Cardiac ventricle fibroblast (primary cell): ENCODE measurements around the gene OR2AG2. TPM values are rescaled to one million over a fixed set of nuclear protein-coding genes. Genes with fewer than 3 reads are reported as not detected.

Experiments
- total RNA-seq: library from RNA; depleted of rRNA; stranded (reverse); fragments of >200 nt; gene quantifications from 2 replicates; pipeline ENCODE4 v1.2.3, GENCODE V29; 2015

OR2AG2 gene, protein sequence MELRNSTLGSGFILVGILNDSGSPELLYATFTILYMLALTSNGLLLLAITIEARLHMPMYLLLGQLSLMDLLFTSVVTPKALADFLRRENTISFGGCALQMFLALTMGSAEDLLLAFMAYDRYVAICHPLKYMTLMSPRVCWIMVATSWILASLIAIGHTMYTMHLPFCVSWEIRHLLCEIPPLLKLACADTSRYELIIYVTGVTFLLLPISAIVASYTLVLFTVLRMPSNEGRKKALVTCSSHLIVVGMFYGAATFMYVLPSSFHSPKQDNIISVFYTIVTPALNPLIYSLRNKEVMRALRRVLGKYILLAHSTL
- not detected in 2 replicates for total RNA-seq

DNA sequence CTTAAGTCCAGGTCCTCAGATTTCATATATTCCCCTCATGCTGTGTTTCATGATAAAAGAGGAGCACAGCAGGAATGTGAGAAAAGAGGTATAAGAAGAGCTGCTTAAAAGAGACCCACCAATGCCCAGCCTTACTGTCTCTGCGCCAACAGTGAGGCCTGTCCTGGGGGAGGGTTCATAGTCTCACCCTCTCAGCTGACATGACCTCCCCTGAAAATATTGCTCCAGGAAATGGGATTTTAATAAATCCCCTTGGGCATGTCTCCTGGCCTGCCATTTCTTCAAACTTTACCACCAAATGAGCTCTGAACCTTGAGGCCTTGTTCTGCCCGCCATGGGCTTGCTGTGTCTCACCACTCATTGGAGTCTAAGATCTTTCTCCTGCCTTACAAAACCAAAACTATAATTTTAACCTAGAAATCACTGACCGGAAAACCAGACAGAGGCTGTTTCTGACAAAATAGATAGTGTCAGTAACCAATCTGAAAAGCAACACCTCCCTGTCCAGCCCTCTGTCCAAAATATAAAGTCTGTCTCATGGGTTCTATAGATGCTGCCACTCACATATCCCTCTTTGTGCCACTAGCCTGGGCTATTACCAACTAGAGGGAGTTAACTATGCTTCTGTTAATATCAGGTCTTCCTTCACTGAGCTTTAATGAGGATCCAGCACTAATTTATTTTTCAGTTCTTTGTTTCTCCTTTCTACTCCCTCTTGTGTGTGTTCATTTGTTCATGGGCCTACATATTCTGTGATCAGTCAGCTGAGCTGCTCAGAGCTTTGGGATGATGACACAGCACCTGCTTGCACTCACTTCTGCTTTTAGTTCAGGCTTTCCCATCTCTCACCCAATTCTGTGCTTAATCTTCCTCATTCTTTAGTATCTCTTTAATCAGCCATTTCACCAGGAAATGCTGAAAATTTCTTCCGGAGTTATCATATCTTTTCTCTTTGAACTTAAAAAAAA is at the start of gene OR2AG2:
Gene OR2AG2, minus strand, starts transcription at position 51 of the 968 bp plus-strand sequence. CDS start 3,019 bp downstream, outside the sequence.

DNA sequence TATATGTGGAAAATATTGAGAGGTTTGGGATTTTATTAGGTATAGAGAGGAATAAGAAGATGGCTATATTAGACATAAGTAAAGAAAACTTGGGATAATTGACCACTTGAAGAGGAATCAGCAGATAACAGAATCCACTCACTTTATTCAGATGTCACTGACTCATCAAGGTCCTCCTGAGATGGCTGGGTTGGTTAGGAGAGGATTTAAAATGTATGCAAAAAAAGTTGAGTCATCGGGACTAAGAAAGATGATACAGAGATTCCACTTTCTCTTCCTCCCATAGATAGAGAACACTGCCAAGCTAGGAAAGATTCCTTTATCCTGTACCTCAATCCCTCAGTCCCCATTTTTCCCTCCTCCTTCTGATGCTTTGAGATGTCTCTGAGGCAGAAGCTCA is 27.6 kb upstream of the OR2AG2 start, which contains the start of gene OR6A2:
Gene OR6A2, minus strand, starts transcription at position 288 of the 400 bp plus-strand sequence. CDS start 3,981 bp downstream, outside the sequence.

DNA sequence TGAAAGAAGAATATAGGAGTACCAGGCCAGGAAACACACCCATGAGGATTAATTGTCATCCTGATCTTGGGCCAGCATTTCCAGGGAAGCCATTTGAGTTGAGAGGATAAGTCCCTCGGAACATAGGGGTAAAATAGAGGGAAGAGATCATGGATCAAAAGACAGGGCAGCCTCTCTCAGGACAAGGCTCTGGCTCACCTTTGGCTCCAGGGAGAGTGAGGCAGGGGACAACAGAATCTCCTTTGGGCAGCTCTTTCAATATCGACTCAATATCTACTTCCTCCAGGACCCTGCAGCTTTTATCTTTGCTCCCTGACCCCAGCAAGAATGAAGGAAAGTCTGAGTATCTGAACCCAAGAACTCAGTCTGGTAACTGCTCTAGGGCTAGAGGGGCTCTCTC is 10.9 kb upstream of the OR2AG2 start, which contains the start of gene OR2AG1:
Gene OR2AG1, plus strand, starts transcription at position 301 of the 400 bp plus-strand sequence. CDS start 2,018 bp downstream, outside the sequence.

Other genes with a start within 250 kb of the OR2AG2 start
- gene RRP8, start 168.4 kb downstream of the OR2AG2 start, total RNA-seq = 6.7 and 14.0 TPM in 2 replicates
- gene ILK, start 168.2 kb downstream of the OR2AG2 start, total RNA-seq = 83.9 and 93.4 TPM in 2 replicates
- 57.7 and 71.8 TPM in 2 replicates for gene TAF10, start 159.8 kb downstream of the OR2AG2 start, total RNA-seq
- gene TPP1, start 152.6 kb downstream of the OR2AG2 start, total RNA-seq = 82.0 and 93.0 TPM in 2 replicates
- 1.6 and 2.0 TPM in 2 replicates for gene DCHS1, start 116.2 kb downstream of the OR2AG2 start, total RNA-seq
- 36.9 and 60.1 TPM in 2 replicates for gene MRPL17, start 88.6 kb downstream of the OR2AG2 start, total RNA-seq
- not detected in 2 replicates for gene OR2AG1, start 11.0 kb upstream of the OR2AG2 start, total RNA-seq
- gene OR6A2, start 27.7 kb upstream of the OR2AG2 start, total RNA-seq = 0.06 TPM in 1 of 2 replicates, not detected in the other
- not detected in 2 replicates for gene OR10A5, start 73.7 kb upstream of the OR2AG2 start, total RNA-seq
- gene OR10A2, start 91.1 kb upstream of the OR2AG2 start, total RNA-seq = not detected in 2 replicates
- not detected in 2 replicates for gene OR10A4, start 104.6 kb upstream of the OR2AG2 start, total RNA-seq
- not detected in 2 replicates for gene OR2D2, start 120.5 kb upstream of the OR2AG2 start, total RNA-seq
- gene OR2D3, start 149.0 kb upstream of the OR2AG2 start, total RNA-seq = not detected in 2 replicates
- 0.98 and 2.0 TPM in 2 replicates for gene ZNF215, start 154.4 kb upstream of the OR2AG2 start, total RNA-seq
- gene ZNF214, start 248.4 kb upstream of the OR2AG2 start, total RNA-seq = 1.00 and 2.0 TPM in 2 replicates
- 0.05 TPM in 1 of 2 replicates, not detected in the other for gene NLRP14, start 248.5 kb upstream of the OR2AG2 start, total RNA-seq